Measurements from ENCODE around the gene DEPDC5.

GRCh38 chr22:31909977-31910376 is 156.2 kb downstream of the DEPDC5 start:
- no peak for TF ChIP-seq CTCF (IDR thresholded peaks at IDR 0.05; ENCODE audit: insufficient read depth, low read length)
- TF ChIP-seq POLR2AphosphoS5 (IDR thresholded peaks at IDR 0.05; ENCODE audit: low read depth) = no peak
- no peak for TF ChIP-seq REST (IDR thresholded peaks at IDR 0.05; ENCODE audit: insufficient replicate concordance, low read depth)
